Endometrium (tissue), 2 donors: ENCODE results near the gene ISG15.
"Not testable (repeated sequence)": the region's sequence is repeated elsewhere in the genome, so short reads cannot be mapped to it uniquely, and the experiment has no call there.

Experiments used
- FAIRE-seq: peaks from 2 replicates; lab custom pipeline; 2012; peaks lifted over from hg19 to GRCh38; lab: Jason Lieb, UNC
- donor health status: control.
- donor health status: control.

The ISG15 gene

DNA sequence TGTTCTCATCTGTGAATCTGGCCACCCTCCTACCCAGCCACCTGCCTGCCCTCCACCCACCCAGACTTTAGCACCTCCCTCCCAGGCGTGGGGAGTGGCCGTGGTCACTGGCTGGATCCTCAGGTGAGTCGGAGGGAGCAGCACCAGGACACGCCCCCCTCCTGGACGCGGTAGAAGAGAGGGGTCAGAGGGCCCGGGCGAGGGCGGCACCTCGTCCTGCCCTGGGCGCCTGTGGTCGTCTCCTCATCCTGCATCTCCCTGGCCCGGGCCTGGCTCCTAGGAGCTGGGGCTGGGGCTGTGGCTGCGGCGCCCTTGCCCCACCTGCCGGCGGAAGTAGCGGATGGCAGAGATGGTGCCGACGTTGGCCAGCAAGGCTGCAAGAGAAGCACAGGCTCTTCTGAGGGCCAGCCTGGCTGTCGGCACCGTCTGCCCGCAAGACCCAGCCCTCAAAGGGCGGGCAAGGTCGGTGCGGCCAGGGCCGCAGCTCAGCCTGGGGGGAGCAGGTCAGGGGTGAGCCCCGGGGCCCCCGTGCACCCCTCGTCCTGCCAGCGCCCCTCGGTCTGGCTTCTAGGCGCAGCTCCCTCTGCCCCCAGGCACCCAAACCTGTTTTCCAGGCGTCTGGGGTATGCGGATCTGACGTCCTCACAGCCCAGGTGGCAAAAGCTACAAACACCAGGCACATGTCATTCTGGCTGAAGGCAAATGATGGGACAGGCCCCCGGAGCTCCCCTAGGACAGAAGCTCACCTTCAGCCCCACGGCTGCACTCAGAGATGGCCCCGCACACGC is 37.2 kb upstream of the ISG15 start:
- FAIRE-seq, result no peak

DNA sequence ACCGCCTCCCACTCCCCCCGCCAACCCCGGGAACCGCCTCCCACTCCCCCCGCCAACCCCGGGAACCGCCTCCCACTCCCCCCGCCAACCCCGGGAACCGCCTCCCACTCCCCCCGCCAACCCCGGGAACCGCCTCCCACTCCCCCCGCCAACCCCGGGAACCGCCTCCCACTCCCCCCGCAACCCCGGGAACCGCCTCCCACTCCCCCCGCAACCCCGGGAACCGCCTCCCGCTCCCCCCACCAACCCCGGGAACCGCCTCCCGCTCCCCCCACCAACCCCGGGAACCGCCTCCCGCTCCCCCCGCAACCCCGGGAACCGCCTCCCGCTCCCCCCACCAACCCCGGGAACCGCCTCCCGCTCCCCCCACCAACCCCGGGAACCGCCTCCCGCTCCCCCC is 36.5 kb upstream of the ISG15 start:
- FAIRE-seq, result not testable (repeated sequence)

DNA sequence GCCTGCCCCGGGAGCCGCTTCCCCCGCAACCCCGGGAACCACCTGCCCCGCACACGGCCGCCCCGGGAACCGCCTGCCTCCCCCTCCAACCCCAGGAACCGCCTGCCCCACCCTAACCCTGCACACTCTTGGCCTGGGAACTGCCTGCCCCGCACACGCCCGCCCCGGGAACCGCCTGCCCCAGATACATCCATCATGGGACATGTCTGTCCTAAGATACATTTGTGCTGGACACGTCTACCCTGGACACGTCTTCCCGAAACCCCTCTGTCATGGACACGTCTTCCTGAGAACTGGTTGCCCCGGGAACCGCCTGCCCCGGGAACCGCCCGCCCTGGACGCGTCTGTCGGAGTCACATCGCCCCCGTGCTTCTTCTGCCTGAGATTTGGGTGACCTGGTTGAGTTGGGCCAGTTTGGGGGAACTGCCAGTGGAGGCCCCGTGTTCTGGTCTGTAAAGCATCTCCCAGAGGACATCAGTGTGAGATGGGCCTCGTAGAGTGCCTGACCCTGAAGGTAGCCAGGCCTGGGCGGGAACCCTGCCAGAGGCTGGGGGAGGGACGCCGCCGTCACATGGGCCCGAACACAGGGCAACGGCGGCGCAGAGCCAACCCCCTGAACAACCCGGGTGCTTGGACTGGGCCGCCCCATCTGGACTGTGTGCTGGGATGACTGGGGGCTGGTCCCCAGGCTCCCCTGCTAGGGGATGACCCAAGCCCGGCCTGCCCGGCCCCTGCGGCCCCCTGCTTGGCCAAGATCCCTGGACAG is 35.0 kb upstream of the ISG15 start:
- no peak for FAIRE-seq

DNA sequence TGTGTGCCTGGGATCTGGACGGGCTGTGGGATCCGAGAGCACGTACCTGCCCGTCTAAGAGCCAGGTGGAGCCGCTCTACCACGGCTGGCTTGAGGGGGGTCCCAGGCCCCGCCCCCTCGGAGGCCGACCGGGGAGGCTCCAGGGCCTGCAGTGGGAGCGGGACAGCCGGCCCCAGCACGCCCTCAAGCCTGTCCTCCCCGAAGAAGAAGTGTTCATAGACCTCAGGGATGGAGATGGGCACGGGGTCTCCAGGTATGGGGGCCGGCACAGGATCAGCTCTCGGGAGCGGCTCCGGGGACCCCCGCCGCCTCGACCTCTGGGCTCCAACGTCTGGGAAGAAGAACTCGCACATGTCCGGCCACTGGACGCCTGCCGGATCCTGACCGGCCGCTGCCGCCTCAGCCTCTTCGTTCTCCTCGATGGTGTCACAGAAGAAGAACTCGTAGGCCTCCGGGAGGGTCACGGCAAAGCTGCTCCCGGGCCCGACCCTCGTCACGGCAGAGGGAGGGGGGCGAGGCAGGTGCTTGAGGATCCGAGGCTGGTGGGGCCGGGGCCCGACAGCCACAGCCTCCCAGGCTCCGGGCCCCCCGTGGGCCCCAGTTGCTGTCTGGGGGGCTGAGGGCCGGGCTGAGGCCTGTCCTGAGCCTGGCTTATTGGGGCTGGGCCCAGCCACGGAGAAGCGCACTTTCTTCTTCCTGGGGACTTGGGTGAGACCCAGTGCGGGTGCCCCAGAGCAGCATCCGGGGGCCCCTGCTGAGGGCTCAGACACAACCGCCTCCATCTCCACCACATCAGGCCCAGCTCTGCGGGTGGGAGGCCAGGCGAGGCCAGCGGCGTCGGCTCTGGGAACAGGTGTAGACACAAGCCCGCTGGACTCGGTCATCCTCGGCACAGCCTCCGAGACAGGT is 34.2 kb upstream of the ISG15 start:
- FAIRE-seq, result no peak

DNA sequence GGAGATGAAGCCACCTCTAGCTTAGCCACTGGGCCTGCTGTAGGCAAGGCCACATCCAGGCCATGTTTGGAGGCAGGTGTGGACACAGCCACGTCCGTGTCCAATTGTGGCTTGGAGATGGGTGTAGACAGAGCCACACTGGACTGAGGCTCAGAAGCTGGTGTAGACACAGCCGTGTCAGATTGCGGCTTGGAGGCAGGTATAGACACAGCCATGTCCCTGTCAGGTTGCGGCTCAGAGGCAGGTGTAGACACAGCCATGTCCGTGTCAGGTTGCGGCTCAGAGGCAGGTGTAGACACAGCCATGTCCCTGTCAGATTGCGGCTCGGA is 33.6 kb upstream of the ISG15 start:
- no peak for FAIRE-seq

- FAIRE-seq, result no peak
Measured at GRCh38 chr1:980137-980571, 33.1 kb upstream of the ISG15 start.

GRCh38 chr1:980602-981395 is 32.5 kb upstream of the ISG15 start:
- no peak for FAIRE-seq

GRCh38 chr1:981491-981954 is 31.8 kb upstream of the ISG15 start:
- FAIRE-seq, result no peak

GRCh38 chr1:981955-982558 is 31.2 kb upstream of the ISG15 start, which contains the start of gene PERM1:
Gene PERM1 (minus strand): TSS chr1:982093. CDS start chr1:981029, 1,064 bp downstream.
- no peak for FAIRE-seq

GRCh38 chr1:982765-983436 is 30.4 kb upstream of the ISG15 start:
- FAIRE-seq, result no peak

DNA sequence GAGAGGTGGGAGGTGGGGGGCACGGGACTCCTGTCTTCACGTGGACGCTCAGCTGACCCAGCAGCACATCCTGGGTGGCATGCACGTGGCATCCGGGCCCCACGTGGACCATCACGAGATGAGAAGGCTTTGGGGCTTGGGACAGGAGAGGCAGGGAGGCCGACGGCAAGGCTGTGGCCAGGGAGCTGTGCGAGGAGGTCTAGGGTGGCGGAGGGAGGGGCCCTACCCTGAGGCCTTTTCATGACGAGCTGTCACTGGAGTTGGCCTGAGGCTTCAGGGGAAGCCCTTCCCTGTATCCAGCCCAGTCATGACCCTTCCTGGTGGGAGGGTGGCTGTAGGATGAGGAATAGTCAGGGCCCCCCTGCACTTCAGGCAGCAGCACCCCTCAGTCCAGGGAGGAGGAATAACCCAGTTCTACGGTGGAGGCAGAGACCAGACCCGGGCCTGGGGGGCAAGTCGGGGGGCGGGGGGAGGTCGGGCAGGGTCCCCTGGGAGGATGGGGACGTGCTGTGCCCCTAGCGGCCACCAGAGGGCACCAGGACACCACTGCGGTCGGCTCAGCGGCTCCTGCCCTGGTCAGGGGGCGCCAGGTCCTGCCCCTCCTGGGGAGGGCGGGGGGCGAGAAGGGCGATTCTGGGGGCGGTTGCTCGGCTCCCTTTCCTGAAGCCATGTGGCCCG is 29.4 kb upstream of the ISG15 start:
- no peak for FAIRE-seq

DNA sequence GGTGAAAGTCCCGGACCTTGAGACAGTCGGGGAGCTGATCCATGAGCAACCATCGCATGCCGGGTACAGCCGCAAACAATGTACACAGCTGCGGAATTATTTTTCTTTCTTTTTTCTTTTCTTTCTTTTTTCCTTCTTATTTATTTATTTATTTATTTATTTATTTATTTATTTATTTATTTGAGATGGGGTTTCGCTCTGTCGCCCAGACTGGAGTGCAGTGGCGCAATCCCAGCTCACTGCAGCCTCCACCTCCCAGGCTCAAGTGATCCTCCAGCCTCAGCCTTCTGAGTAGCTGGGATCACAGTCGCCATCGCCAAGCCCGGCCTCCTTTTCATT is 28.9 kb upstream of the ISG15 start:
- no peak for FAIRE-seq

- no peak for FAIRE-seq
Measured at GRCh38 chr1:985126-985525, 28.2 kb upstream of the ISG15 start.

- FAIRE-seq, result not testable (repeated sequence)
Measured at GRCh38 chr1:988061-988460, 25.2 kb upstream of the ISG15 start.

DNA sequence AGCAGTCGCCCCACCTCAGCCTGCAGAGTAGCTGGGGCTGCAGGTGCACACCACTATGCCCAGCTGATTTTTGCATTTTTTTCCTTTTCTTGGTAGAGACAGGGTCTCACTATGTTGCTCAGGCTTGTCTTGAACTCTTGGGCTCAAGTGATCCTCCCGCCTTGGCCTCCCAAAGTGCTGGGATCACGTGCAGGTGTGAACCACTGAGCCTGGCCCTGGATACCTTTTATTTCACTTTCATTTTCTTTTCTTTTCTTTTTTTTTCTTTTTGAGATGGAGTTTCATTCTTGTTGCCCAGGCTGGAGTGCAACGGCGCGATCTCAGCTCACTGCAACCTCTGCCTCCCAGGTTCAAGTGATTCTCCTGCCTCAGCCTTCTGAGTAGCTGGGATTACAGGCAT is 22.0 kb upstream of the ISG15 start:
- not testable (repeated sequence) for FAIRE-seq

DNA sequence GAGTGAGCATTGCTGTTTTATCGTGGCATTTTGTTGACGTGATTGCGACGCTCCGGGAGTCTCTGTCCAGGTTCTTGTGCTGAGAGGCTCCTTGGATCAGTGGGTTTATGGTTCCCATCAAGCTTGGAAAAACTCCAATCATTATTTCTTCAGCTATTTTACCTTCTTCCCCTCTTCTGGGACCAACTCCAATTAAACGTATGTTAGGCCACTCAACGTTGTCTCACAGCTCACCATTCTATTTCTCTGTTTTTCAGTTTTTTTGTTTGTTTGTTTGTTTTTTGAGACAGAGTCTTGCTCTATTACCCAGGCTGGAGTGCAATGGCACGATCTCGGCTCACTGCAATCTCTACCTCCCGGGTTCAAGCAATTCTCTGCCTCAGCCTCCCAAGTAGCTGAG is 21.4 kb upstream of the ISG15 start:
- no peak for FAIRE-seq

DNA sequence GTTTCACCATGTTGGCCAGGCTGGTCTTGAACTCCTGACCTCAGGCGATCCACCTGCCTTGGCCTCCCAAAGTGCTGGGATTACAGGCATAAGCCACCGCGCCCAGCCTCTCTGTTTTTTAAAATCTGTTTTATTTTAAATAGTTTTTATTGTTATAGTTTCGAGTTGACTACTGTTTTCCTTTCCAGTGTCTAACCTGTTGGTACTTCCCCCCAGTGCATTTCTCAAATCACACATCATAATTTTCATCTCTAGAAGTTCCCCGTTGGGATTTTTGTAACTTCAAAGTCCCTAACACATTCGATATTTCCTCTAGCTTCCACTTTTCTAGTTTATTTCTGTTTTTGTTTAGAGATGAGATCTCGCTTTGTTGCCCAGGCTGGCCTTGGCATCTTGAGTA is 20.9 kb upstream of the ISG15 start:
- FAIRE-seq, result no peak

- FAIRE-seq, result no peak
Measured at GRCh38 chr1:993379-993995, 19.8 kb upstream of the ISG15 start.

DNA sequence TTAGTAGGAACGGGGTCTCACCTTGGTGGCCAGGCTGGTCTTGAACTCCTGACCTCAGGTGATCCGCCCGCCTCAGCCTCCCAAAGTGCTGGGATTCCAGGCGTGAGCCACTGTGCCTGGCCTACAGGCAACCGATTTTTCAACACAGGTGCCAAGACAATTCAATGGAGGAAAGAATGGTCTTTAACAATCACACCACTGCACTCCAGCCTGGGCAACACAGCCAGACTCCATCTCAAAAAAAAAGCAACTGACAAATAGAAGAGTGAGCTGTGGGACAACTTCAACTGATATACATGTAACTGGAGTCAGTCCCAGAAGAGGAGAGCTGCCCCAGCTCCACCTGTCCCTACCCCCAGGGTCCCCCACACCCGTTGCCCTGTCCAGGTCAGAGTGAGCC is 18.8 kb upstream of the ISG15 start:
- FAIRE-seq, result not testable (repeated sequence)
